GM12878 (cell line): Measurements from ENCODE around the gene SETD5. TPM values are rescaled to one million over a fixed set of nuclear protein-coding genes. Genes with fewer than 3 reads are reported as not detected.

ENCODE experiments used
- ATAC-seq: fragments of 200-7000 bp; cut with Tn5 transposase; 3 replicates; pipeline ENCODE4 v1.9.1; 2020; ENCODE audit warnings: mild to moderate bottlenecking, moderate library complexity
- BruUV-seq: library from RNA; stranded (reverse); fragments of 400-500 nt; replicated peaks from 2 replicates; lab custom pipeline; 2021; lab: Mats Ljungman, UMichigan
- CTCF ChIA-PET: fragments of 300-600 bp; sonication (Branson Sonifier 250); formaldehyde crosslinking; extraction: SDS; loops from one replicate; lab custom pipeline; 2021; ENCODE audit warnings: inconsistent platforms; lab: Yijun Ruan, JAX
- POLR2A ChIA-PET: fragments of 350-600 bp; formaldehyde crosslinking; extraction: SDS; loops from one replicate; lab custom pipeline; 2021; ENCODE audit warnings: inconsistent platforms; lab: Charles Lee
- RAD21 ChIA-PET: fragments of 300-600 bp; sonication (Branson Sonifier 250); formaldehyde crosslinking; loops from one replicate; lab custom pipeline; 2023; ENCODE audit warnings: antibody characterized with exemption; ENCODE audit not compliant: unreplicated experiment; lab: Charles Lee
- SMC1A ChIA-PET: fragments of 300-600 bp; sonication (Branson Sonifier 250); formaldehyde crosslinking; loops from one replicate; lab custom pipeline; 2023; ENCODE audit not compliant: unreplicated experiment, uncharacterized antibody; lab: Charles Lee
- DNase-seq: peaks from one replicate; pipeline ENCODE4 v3.0.0-alpha.2; 2011; ENCODE audit warnings: low read depth, low spot score
- FAIRE-seq: peaks from 3 replicates; lab custom pipeline; 2011; peaks lifted over from hg19 to GRCh38; lab: Jason Lieb, UNC
- H2AFZ ChIP-seq: 2 replicates; pipeline ENCODE4 v1.6.0; 2011; ENCODE audit warnings: low read depth, low read length, control low read depth; ENCODE audit not compliant: control insufficient read depth
- H3K27ac ChIP-seq: 2 replicates; pipeline ENCODE4 v1.5.1; 2011; ENCODE audit warnings: control low read depth; ENCODE audit not compliant: control insufficient read depth, insufficient read depth
- H3K27me3 ChIP-seq, 2 experiments: replicated peaks in 1 of 2; 2 replicates each; pipeline versions ENCODE4 v1.6.0 to v1.6.1; 2011; ENCODE audit warnings: low read length in 1 of 2; ENCODE audit not compliant: control insufficient read depth in 2 of 2, insufficient read depth in 2 of 2
- H3K36me3 ChIP-seq, 2 experiments: 2 replicates each; pipeline ENCODE4 v1.5.1; 2011; ENCODE audit warnings: low read length in 1 of 2; ENCODE audit not compliant: control insufficient read depth in 2 of 2, insufficient read depth in 2 of 2
- H3K4me1 ChIP-seq: 2 replicates; pipeline ENCODE4 v1.6.1; 2011; ENCODE audit warnings: mild to moderate bottlenecking, low read length, moderate library complexity, mixed read lengths; ENCODE audit not compliant: control insufficient read depth, insufficient read depth
- H3K4me2 ChIP-seq: 2 replicates; pipeline ENCODE4 v1.6.0; 2011; ENCODE audit warnings: control low read depth; ENCODE audit not compliant: control insufficient read depth, insufficient read depth
- H3K4me3 ChIP-seq: fragments of 200-600 bp; sonication (generic); 2 replicates; pipeline ENCODE4 v1.5.1; 2016
- H3K79me2 ChIP-seq: 2 replicates; pipeline ENCODE4 v1.6.0; 2011; ENCODE audit warnings: low read length; ENCODE audit not compliant: control insufficient read depth, insufficient read depth
- H3K9ac ChIP-seq: 2 replicates; pipeline ENCODE4 v1.8.0; 2011; ENCODE audit warnings: low read length, control low read depth, mixed read lengths; ENCODE audit not compliant: control insufficient read depth, insufficient read depth
- H3K9me3 ChIP-seq: replicated peaks from 3 replicates; pipeline ENCODE4 v1.5.1; 2011; ENCODE audit warnings: mild to moderate bottlenecking, low read length; ENCODE audit not compliant: control insufficient read depth, insufficient read depth
- H4K20me1 ChIP-seq: 2 replicates; pipeline ENCODE4 v1.6.0; 2011; ENCODE audit not compliant: control insufficient read depth, insufficient read depth
- BCL3 ChIP-seq: IDR thresholded peaks from 2 replicates; pipeline ENCODE4 v1.6.1; 2011; ENCODE audit warnings: borderline replicate concordance, low read depth, mild to moderate bottlenecking, moderate library complexity, low read length; ENCODE audit not compliant: insufficient read depth, poor library complexity, severe bottlenecking
- EGR1 ChIP-seq, 2 experiments: IDR thresholded peaks; 1 replicate in 1 of 2; 2 replicates in 1 of 2; pipeline ENCODE4 v1.6.1; 2011 to 2012; ENCODE audit warnings: low read depth in 2 of 2, low read length in 2 of 2, borderline replicate concordance in 1 of 2, mild to moderate bottlenecking in 1 of 2, moderate library complexity in 1 of 2
- MLLT1 ChIP-seq: fragments of 450-650 bp; IDR thresholded peaks from 2 replicates; pipeline ENCODE4 v1.6.1; 2016; ENCODE audit warnings: mild to moderate bottlenecking
- MYB ChIP-seq: fragments of 150-350 bp; IDR thresholded peaks from 2 replicates; pipeline ENCODE4 v1.6.1; 2014; ENCODE audit warnings: mild to moderate bottlenecking, low read depth, low read length, borderline replicate concordance
- PBX3 ChIP-seq: IDR thresholded peaks from 2 replicates; pipeline ENCODE4 v1.6.1; 2011; ENCODE audit warnings: mild to moderate bottlenecking, low read depth, low read length, moderate library complexity; ENCODE audit not compliant: insufficient replicate concordance
- RAD21 ChIP-seq: IDR thresholded peaks from 2 replicates; pipeline ENCODE4 v1.6.1; 2011; ENCODE audit warnings: mild to moderate bottlenecking, low read depth, low read length, moderate library complexity; ENCODE audit not compliant: insufficient read depth
- RCOR1 ChIP-seq: conservative IDR thresholded peaks from 2 replicates; pipeline ENCODE4 v1.6.1; 2012; ENCODE audit warnings: low read depth, low read length, improper control_type of control experiment
- RELB ChIP-seq: fragments of 450-650 bp; IDR thresholded peaks from 2 replicates; pipeline ENCODE4 v1.6.1; 2017; ENCODE audit warnings: low read depth, mild to moderate bottlenecking, moderate library complexity
- REST ChIP-seq: IDR thresholded peaks from 2 replicates; pipeline ENCODE4 v1.6.1; 2012; ENCODE audit warnings: mild to moderate bottlenecking, low read depth, low read length
- SP1 ChIP-seq: IDR thresholded peaks from one replicate; pipeline ENCODE4 v1.6.1; 2011; ENCODE audit warnings: low read depth, low read length
- WGBS: methylation state at CpG from one replicate; pipeline ENCODE4 v1.1.6; 2016; ENCODE audit warnings: low lambda C conversion rate; ENCODE audit not compliant: insufficient replicate concordance, insufficient coverage; ENCODE audit errors: missing lambda C conversion rate; 5-methylcytosine and 5-hydroxymethylcytosine counted together
- in situ Hi-C: fragments of 300-500 bp; cut with MboI; formaldehyde crosslinking; loops from 9 replicates; pipeline ENCODE4 v1.14.3; 2018; ENCODE audit warnings: mixed read lengths
- intact Hi-C: fragments of 100-400 bp; cut with micrococcal nuclease; formaldehyde crosslinking; loops from one replicate; pipeline ENCODE4 v1.14.2; 2022; ENCODE audit not compliant: unreplicated experiment
- polyA plus RNA-seq, 11 experiments: library from polyadenylated mRNA; depleted of rRNA in 4 of 11; unstranded in 6 of 11; stranded (reverse) in 5 of 11; fragments of >200 nt; fragmentation: Nextera tagmentation in 4 of 11; fragmentation: Illumina TruSeq in 1 of 11; extraction: Ambion mirVana in 4 of 11; extraction: Trizol in 1 of 11; gene quantifications; 1 replicate in 1 of 11; 2 replicates in 10 of 11; pipeline versions ENCODE4 v1.2.1 to v1.2.3, GENCODE V29; 2011 to 2016; ENCODE audit warnings: inconsistent platforms in 2 of 11, missing spikeins in 2 of 11, low read depth in 1 of 11
- total RNA-seq, 4 experiments: library from RNA; depleted of rRNA in 3 of 4; stranded (reverse); fragments of >200 nt in 3 of 4; fragmentation: Illumina TruSeq in 1 of 4; extraction: Trizol in 1 of 4; gene quantifications; 2 replicates each; pipeline versions ENCODE4 v1.2.1 to v1.2.3, GENCODE V29; 2013 to 2021

Gene SETD5
- total and polyA plus RNA-seq, 10 of the 15 experiments (the other 5 are each of a cell fraction or from before 2014, with no cell fraction given): 8.2 to 94.0 (median 55.4) TPM

- no peak overlapping the region for H3K4me3 ChIP-seq
- ChIA-PET SMC1A (interaction anchor here (0.5 kb wide), 1 partner anchor 16 kb away, joined by 3 read pairs; no protein-coding TSS in a partner anchor), CTCF (interaction anchor here (1.1 to 5.2 kb wide), 7 partner anchors 16 to 278 kb away, joined by 3 to 45 read pairs (median 3); partner anchors contain the start of gene THUMPD3), RAD21 (no interaction called here), POLR2A (no interaction called here)
- intact Hi-C loops: loop anchor here (5.0 to 10.0 kb wide), 2 partner anchors 152 to 526 kb away; no protein-coding TSS in a partner anchor
- H3K9ac ChIP-seq: no peak overlapping the region
- H2AFZ ChIP-seq: no peak overlapping the region
- peaks cover 1 to 8% of the 10 kb centered on the region in 2 experiments for H3K27me3 ChIP-seq
- DNase-seq: no peak
- no peak overlapping the region for H3K4me2 ChIP-seq
- H4K20me1 ChIP-seq: no peaks in the 10 kb centered on the region
- no peaks in the 10 kb centered on the region for H3K79me2 ChIP-seq
- peak; percentile 87 for ATAC-seq
- no TSS peak for BruUV-seq
- peaks cover 2% of the 10 kb centered on the region; the same call in 1 of the 2 replicates for H3K4me1 ChIP-seq
- no peaks in the 10 kb centered on the region for H3K36me3 ChIP-seq
- WGBS: 14% methylated on average over 39 of the region's 39 CpGs
- FAIRE-seq: no peak
- no peak overlapping the region for H3K27ac ChIP-seq
- in situ Hi-C loops: loop anchor here (5.0 kb wide), 1 partner anchor 227 kb away; no protein-coding TSS in a partner anchor
- no peaks in the 10 kb centered on the region for H3K9me3 ChIP-seq
- peak; percentile 61; the same call in 1 of the 2 replicates for TF ChIP-seq REST
- no peak for TF ChIP-seq MYB
- TF ChIP-seq BCL3: peak; percentile 96
- peak; percentile 5 for TF ChIP-seq PBX3
- TF ChIP-seq RAD21: 0 out of 2 replicates have a peak, but pooled peaks have one; percentile 33
- no peak for TF ChIP-seq SP1
- no peak for TF ChIP-seq EGR1 (IDR thresholded peaks at IDR 0.05; ENCODE audit: borderline replicate concordance in 1 of 2, low read depth in 2 of 2, low read length in 2 of 2)
- no peak for TF ChIP-seq MLLT1
- no peak for TF ChIP-seq RELB
- TF ChIP-seq RCOR1: no peak
These were observed 103.0 kb downstream of the SETD5 start for GRCh38 chr3:9500108-9501050.
